Smooth muscle cell (in vitro differentiated cells): ENCODE measurements around the gene GM2A. TPM values are rescaled to one million over a fixed set of nuclear protein-coding genes. Genes with fewer than 3 reads are reported as not detected.

Source experiments
- DNase-seq: peaks from one replicate; lab custom pipeline; 2025; ENCODE audit not compliant: unreplicated experiment; lab: John Stamatoyannopoulos, UW
- H2AFZ ChIP-seq: fragments of 200-600 bp; sonication (generic); 2 replicates; pipeline ENCODE4 v1.6.0; 2016; ENCODE audit warnings: antibody characterized with exemption, low read depth, mild to moderate bottlenecking
- H3F3A ChIP-seq: fragments of 200-600 bp; sonication (generic); 2 replicates; pipeline ENCODE4 v1.6.0; 2017; ENCODE audit warnings: antibody characterized with exemption, low read depth
- H3K27ac ChIP-seq: fragments of 200-600 bp; sonication (generic); 2 replicates; pipeline ENCODE4 v1.5.1; 2016; ENCODE audit warnings: low read depth, mild to moderate bottlenecking
- H3K27me3 ChIP-seq: fragments of 200-600 bp; sonication (generic); 2 replicates; pipeline ENCODE4 v1.6.1; 2016; ENCODE audit warnings: low read depth, mild to moderate bottlenecking
- H3K36me3 ChIP-seq: fragments of 200-600 bp; sonication (generic); 2 replicates; pipeline ENCODE4 v1.5.1; 2016; ENCODE audit warnings: low read depth
- H3K4me1 ChIP-seq: fragments of 200-600 bp; sonication (generic); 2 replicates; pipeline ENCODE4 v1.5.1; 2016; ENCODE audit warnings: low read depth
- H3K4me2 ChIP-seq: fragments of 200-600 bp; sonication (generic); 2 replicates; pipeline ENCODE4 v1.6.0; 2016; ENCODE audit warnings: mild to moderate bottlenecking
- H3K4me3 ChIP-seq: fragments of 200-600 bp; sonication (generic); 2 replicates; pipeline ENCODE4 v1.5.1; 2016; ENCODE audit warnings: mild to moderate bottlenecking
- H3K79me2 ChIP-seq: fragments of 200-600 bp; sonication (generic); 2 replicates; pipeline ENCODE4 v1.6.0; 2016; ENCODE audit warnings: low read depth, mild to moderate bottlenecking
- H3K9ac ChIP-seq: fragments of 200-600 bp; sonication (generic); 2 replicates; pipeline ENCODE4 v1.6.0; 2016; ENCODE audit warnings: low read depth
- H3K9me3 ChIP-seq: fragments of 200-600 bp; sonication (generic); replicated peaks from 2 replicates; pipeline ENCODE4 v1.5.1; 2016; ENCODE audit warnings: low read depth
- H4K20me1 ChIP-seq: fragments of 200-600 bp; sonication (generic); 2 replicates; pipeline ENCODE4 v1.6.0; 2016; ENCODE audit warnings: low read depth
- WGBS: methylation state at CpG from one replicate; pipeline ENCODE4 v1.1.7; 2016; ENCODE audit warnings: low lambda C conversion rate; 5-methylcytosine and 5-hydroxymethylcytosine counted together
- polyA plus RNA-seq: library from polyadenylated mRNA; unstranded; fragments of >200 nt; fragmentation: Nextera tagmentation; extraction: Ambion mirVana; gene quantifications from 2 replicates; pipeline ENCODE4 v1.2.1, GENCODE V29; 2016
- total RNA-seq: library from RNA; depleted of rRNA; stranded (reverse); fragments of >200 nt; gene quantifications from 2 replicates; pipeline ENCODE4 v1.2.3, GENCODE V29; 2014
- TF ChIP-seq, protein P1 (sequence below): fragments of 200-600 bp; sonication (generic); IDR thresholded peaks from 2 replicates; pipeline ENCODE4 v1.5.1; 2017; ENCODE audit warnings: borderline replicate concordance, mild to moderate bottlenecking, antibody characterized with exemption; ENCODE audit not compliant: insufficient read depth, poor library complexity, severe bottlenecking

Gene GM2A
- total and polyA plus RNA-seq, 2 experiments from 2014 or later = 16.3 to 36.1 TPM

DNA sequence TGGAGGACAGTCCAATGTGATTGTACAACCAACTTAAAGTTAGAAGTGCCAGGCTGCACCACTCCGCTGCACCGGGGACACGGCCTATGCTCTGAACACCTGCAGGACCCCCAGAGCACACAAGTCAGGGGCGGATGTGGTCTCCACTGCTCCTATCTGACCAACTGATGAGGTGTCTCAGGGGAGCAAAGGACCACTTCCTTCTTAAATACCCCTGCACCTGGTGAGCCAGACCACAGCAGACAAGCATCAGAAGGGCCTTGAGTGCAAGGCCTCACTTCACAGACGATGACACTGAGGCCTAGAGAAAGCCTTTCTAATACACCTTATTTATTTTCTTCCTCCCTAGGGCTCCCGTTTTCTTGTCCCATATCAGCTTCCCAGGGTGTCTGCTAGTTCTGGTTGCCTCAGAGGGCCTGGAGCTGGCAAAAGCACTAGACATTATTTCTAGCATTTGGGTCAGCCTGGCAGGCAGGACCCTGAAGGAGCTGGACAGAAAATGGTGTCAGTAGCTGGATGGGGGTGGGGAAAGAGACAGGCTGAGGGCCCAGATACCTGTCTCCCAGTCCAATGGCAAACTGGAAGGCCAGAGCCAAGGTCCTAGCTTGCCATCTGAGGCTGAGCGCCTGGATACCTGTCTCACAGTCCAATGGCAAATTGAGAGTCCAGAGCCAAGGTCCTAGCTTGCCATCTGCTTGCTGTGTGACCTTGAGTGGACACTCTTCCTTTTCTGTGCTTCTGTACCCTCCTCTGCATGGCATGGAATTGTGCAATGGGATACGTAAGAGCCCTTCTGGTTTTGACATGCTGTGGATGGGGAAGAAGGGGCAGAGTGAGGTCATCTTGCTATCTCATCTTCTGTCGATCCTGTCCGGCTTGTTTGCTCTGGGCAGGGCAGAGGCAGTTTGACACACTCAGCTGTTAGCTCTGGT lies 38.1 kb upstream of the GM2A start:
- TF ChIP-seq, protein P1, sequence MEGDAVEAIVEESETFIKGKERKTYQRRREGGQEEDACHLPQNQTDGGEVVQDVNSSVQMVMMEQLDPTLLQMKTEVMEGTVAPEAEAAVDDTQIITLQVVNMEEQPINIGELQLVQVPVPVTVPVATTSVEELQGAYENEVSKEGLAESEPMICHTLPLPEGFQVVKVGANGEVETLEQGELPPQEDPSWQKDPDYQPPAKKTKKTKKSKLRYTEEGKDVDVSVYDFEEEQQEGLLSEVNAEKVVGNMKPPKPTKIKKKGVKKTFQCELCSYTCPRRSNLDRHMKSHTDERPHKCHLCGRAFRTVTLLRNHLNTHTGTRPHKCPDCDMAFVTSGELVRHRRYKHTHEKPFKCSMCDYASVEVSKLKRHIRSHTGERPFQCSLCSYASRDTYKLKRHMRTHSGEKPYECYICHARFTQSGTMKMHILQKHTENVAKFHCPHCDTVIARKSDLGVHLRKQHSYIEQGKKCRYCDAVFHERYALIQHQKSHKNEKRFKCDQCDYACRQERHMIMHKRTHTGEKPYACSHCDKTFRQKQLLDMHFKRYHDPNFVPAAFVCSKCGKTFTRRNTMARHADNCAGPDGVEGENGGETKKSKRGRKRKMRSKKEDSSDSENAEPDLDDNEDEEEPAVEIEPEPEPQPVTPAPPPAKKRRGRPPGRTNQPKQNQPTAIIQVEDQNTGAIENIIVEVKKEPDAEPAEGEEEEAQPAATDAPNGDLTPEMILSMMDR = no peak
- H3K9me3 ChIP-seq = no peaks in the 10 kb centered on the region
- no peaks in the 10 kb centered on the region for H3K27me3 ChIP-seq
- peak overlapping the region; percentile 25 for H3K4me2 ChIP-seq
- H3K36me3 ChIP-seq = no peaks in the 10 kb centered on the region
- H3K4me3 ChIP-seq = no peak overlapping the region
- H3K79me2 ChIP-seq = no peaks in the 10 kb centered on the region
- WGBS = 72% methylated on average over 10 of the region's 10 CpGs
- no peaks in the 10 kb centered on the region for H4K20me1 ChIP-seq
- peak overlapping the region; percentile 74 for H2AFZ ChIP-seq
- no peak overlapping the region for H3K9ac ChIP-seq
- no peak for DNase-seq
- H3K27ac ChIP-seq = no peak overlapping the region
- H3F3A ChIP-seq = no peaks in the 10 kb centered on the region
- H3K4me1 ChIP-seq = no peaks in the 10 kb centered on the region

DNA sequence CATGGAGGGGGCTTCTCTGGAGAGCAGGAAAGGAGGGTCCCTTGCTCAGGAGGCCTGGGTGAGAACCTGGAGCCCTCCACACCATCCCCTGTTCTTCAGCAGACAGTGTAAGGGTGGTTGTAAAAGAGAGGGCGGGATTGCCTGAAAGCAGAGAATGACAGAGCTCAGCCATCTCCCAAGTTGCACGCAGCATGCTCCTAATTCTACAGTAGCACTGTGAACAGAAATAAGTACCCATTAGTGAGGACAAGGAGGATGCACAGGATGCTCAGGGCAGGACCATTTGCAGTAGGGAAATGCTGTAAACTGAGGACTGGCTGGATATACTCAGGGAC lies 37.5 kb upstream of the GM2A start:
- Histone ChIP-seq H3K9ac (no peak overlapping the region), H3K36me3 (no peaks in the 10 kb centered on the region), H2AFZ (no peak overlapping the region), H3F3A (no peaks in the 10 kb centered on the region), H3K4me2 (no peak overlapping the region), H3K27me3 (no peaks in the 10 kb centered on the region), H3K27ac (peak overlapping the region; percentile 21), H3K4me1 (no peaks in the 10 kb centered on the region), H4K20me1 (no peaks in the 10 kb centered on the region), H3K9me3 (no peaks in the 10 kb centered on the region), H3K4me3 (no peak overlapping the region), H3K79me2 (no peaks in the 10 kb centered on the region)
- TF ChIP-seq, protein P1 = no peak
- DNase-seq = no peak
- WGBS = 74% methylated on average over 2 of the region's 2 CpGs

DNA sequence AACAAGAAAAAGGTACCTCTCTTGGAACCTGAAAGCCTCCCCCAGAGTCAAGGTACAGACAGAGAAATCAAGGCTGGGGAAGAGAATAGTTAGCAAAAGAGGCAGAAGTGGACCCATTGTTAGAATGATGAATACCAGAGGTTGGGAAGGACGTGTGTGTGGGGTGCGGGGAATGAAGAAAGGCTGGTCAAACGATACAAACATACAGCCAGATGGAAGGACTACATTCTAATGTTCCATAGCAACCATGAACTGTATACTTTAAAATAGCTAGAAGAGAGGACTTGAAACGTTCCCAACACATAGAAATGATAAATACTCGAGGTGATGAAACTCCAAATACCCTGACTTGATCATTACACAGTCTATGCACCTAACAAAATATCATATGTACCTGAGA lies 36.2 kb upstream of the GM2A start:
- Histone ChIP-seq H3K4me1 (no peaks in the 10 kb centered on the region), H3K4me3 (no peak overlapping the region), H3K79me2 (no peaks in the 10 kb centered on the region), H3K9ac (no peak overlapping the region), H3F3A (no peaks in the 10 kb centered on the region), H3K27me3 (no peaks in the 10 kb centered on the region), H3K27ac (no peak overlapping the region), H4K20me1 (no peaks in the 10 kb centered on the region), H3K4me2 (no peak overlapping the region), H3K36me3 (no peaks in the 10 kb centered on the region), H2AFZ (no peak overlapping the region), H3K9me3 (no peaks in the 10 kb centered on the region)
- 81% methylated on average over 5 of the region's 5 CpGs for WGBS
- TF ChIP-seq, protein P1 = no peak
- DNase-seq = no peak

DNA sequence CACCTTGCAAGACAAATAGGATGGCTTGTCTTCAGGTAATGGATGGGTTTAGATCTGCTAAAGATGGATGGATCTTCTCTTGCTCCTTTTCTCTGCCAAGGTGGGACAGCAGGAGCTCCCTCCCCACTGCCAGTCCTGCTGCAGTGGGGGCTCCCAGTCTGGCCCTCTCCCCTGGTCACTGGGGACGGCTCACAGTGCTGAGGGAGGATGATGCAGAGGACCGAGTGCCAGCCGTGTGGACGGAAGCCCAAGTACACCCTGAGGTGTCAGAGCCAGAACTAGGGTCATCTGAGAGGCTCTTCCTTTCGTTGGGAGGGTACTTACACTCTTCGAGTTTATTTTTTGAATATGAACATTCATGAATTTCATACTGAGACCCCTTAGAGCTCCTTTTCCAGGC lies 34.8 kb upstream of the GM2A start:
- no peak overlapping the region for H3K4me2 ChIP-seq
- no peaks in the 10 kb centered on the region for H3K9me3 ChIP-seq
- H3F3A ChIP-seq = no peaks in the 10 kb centered on the region
- TF ChIP-seq, protein P1 = no peak
- DNase-seq = no peak
- no peak overlapping the region for H2AFZ ChIP-seq
- no peak overlapping the region for H3K9ac ChIP-seq
- 95% methylated on average over 6 of the region's 6 CpGs for WGBS
- no peaks in the 10 kb centered on the region for H3K79me2 ChIP-seq
- no peak overlapping the region for H3K27ac ChIP-seq
- H3K4me1 ChIP-seq = no peaks in the 10 kb centered on the region
- no peaks in the 10 kb centered on the region for H3K36me3 ChIP-seq
- no peaks in the 10 kb centered on the region for H4K20me1 ChIP-seq
- H3K27me3 ChIP-seq = no peaks in the 10 kb centered on the region
- H3K4me3 ChIP-seq = no peak overlapping the region
